Esophagus mucosa (tissue), 1 donor: ENCODE measurements around the gene PLCB1. TPM values are rescaled to one million over a fixed set of nuclear protein-coding genes. Genes with fewer than 3 reads are reported as not detected.
"Not testable (repeated sequence)": the region's sequence is repeated elsewhere in the genome, so short reads cannot be mapped to it uniquely, and the experiment has no call there.

ENCODE experiments used
- ATAC-seq: fragments of 200-7000 bp; cut with Tn5 transposase; one replicate; pipeline ENCODE4 v1.9.1; 2020
- total RNA-seq: library from RNA; stranded (reverse); gene quantifications from one replicate; pipeline ENCODE4 v1.2.4, GENCODE V29; 2023
- donor health status: DM: yes; HTN: yes; CAD: no.

Gene PLCB1
- total RNA-seq, 1 donor from 2014 or later, result 2.7 TPM

GRCh38 chr20:8370774-8371173 lies 238.7 kb downstream of the PLCB1 start:
- no peak for ATAC-seq

- no peak for ATAC-seq
These were observed 240.8 kb downstream of the PLCB1 start for GRCh38 chr20:8372824-8373380.

- ATAC-seq, result no peak
These were observed 241.5 kb downstream of the PLCB1 start for GRCh38 chr20:8373579-8373978.

GRCh38 chr20:8375898-8376297 lies 243.8 kb downstream of the PLCB1 start:
- no peak for ATAC-seq

- no peak for ATAC-seq
These were observed 244.9 kb downstream of the PLCB1 start for GRCh38 chr20:8376940-8377339.

- not testable (repeated sequence) for ATAC-seq
These were observed 247.1 kb downstream of the PLCB1 start for GRCh38 chr20:8379125-8379524.

- ATAC-seq, result no peak
These were observed 253.2 kb downstream of the PLCB1 start for GRCh38 chr20:8385247-8385646.

GRCh38 chr20:8386991-8387390 lies 254.9 kb downstream of the PLCB1 start:
- ATAC-seq, result no peak

- ATAC-seq, result no peak
These were observed 256.1 kb downstream of the PLCB1 start for GRCh38 chr20:8388141-8388540.

- ATAC-seq, result no peak
These were observed 256.6 kb downstream of the PLCB1 start for GRCh38 chr20:8388707-8389106.

GRCh38 chr20:8389381-8390036 lies 257.4 kb downstream of the PLCB1 start:
- ATAC-seq, result no peak

GRCh38 chr20:8390037-8390433 lies 258.0 kb downstream of the PLCB1 start:
- ATAC-seq, result no peak

GRCh38 chr20:8390500-8390899 lies 258.4 kb downstream of the PLCB1 start:
- no peak for ATAC-seq

- no peak for ATAC-seq
These were observed 261.3 kb downstream of the PLCB1 start for GRCh38 chr20:8393381-8393780.

- no peak for ATAC-seq
These were observed 262.4 kb downstream of the PLCB1 start for GRCh38 chr20:8394308-8394945.

- ATAC-seq, result no peak
These were observed 263.9 kb downstream of the PLCB1 start for GRCh38 chr20:8395956-8396355.

- no peak for ATAC-seq
These were observed 266.4 kb downstream of the PLCB1 start for GRCh38 chr20:8398263-8399051.

- ATAC-seq, result peak; percentile 22
These were observed 267.9 kb downstream of the PLCB1 start for GRCh38 chr20:8399947-8400346.

- no peak for ATAC-seq
These were observed 268.4 kb downstream of the PLCB1 start for GRCh38 chr20:8400486-8400885.

- ATAC-seq, result no peak
These were observed 269.5 kb downstream of the PLCB1 start for GRCh38 chr20:8401556-8401955.

GRCh38 chr20:8402798-8403197 lies 270.7 kb downstream of the PLCB1 start:
- no peak for ATAC-seq

- no peak for ATAC-seq
These were observed 273.0 kb downstream of the PLCB1 start for GRCh38 chr20:8404912-8405635.

- no peak for ATAC-seq
These were observed 274.3 kb downstream of the PLCB1 start for GRCh38 chr20:8406391-8406790.
